HG02759 (cell line): ENCODE measurements around the gene RBM10.

ENCODE experiments used
- ATAC-seq: cut with Tn5 transposase; IDR thresholded peaks from one replicate; pipeline ENCODE4 v1.9.1; 2021; ENCODE audit warnings: mild to moderate bottlenecking, moderate library complexity; ENCODE audit not compliant: unreplicated experiment

RBM10 gene

DNA sequence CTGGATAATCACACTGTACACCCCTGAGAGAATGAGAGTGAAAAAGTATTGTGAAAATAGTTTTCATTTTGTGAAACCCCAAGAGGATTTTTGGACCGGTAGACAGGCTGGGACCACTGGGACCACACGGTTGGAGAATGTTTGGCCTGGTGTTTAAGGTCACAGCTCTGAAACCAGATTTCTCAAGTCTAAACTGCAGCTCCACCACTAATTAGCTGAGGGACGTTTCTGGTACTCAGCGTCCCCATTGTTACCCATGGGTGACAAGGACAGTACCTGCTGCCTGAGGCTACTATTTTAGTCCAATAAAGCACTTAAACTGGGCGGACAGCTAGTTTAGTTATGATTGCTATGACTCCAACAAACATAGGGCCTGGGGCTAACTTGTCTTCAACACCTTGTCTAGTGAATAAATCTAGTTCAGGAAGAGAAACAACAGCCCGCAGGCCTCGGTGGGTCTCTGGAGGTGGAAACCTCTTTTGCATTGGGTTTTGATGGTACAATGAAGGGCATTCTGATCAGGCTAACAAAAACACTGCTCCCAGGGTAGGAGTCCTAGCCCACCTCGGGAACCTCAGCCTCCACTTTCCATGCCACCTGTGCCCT is 87.3 kb downstream of the RBM10 start:
- ATAC-seq = no peak

DNA sequence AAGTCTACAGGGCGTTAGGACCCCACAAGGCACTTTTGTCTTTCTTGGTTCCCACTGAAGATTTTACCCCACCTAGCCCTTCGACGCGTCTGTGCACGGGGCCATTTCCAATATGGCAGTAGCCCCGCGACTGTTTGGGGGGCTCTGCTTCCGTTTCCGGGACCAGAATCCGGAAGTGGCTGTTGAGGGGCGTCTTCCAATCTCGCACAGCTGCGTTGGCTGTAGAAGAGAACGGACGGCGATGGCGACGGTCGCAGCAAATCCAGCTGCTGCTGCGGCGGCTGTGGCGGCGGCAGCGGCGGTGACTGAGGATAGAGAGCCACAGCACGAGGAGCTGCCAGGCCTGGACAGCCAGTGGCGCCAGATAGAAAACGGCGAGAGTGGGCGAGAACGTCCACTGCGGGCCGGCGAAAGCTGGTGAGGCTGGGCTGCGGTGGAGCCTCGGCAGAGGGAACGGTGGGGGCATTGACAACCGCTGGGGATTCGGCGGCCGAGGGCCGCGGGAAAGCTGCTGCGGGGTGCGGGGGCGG is 87.8 kb downstream of the RBM10 start, which contains the start of gene USP11:
Gene USP11, plus strand, starts transcription at position 207 of the 530 bp plus-strand sequence. Its CDS starts 35 bp downstream, at position 242.
- peak; percentile 28 for ATAC-seq

DNA sequence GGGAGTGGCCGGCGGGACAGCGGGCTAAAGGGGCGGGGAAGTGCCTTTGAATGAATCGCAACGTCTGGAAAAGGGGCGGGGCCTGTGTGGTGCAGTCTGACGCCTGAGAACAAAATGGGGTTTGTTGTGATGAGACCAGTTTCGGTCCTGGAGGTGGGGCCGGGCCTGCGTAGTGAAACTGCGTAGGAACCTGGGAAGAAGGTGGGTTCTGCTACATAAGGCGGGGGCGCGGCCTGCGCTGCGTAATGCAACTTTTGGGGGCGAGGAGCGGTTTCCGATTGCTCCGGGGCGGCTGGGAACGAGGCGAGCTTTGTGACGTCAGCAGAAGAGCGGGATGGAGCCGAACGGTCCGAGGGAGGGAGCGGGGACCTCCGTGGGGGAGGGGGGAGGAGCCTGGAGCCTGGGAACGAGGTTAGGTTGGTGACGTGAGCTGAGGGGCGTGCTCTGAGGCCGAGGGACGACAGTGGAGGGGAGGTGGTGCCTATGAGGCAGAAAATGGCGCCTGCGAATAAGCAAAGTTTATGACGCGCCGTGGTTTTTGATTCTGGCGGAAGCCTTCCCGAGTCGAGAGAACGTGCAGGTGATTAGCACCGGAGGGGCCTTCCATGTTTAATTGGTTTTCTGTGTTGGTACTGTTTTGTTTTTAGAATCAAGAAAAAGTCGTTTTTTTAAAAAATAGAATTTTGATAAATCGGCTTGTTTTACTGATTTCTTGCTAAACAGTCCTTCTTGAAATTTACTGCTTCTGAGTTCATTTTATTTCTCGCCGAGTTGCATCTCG is 88.5 kb downstream of the RBM10 start:
- ATAC-seq = peak; percentile 90

DNA sequence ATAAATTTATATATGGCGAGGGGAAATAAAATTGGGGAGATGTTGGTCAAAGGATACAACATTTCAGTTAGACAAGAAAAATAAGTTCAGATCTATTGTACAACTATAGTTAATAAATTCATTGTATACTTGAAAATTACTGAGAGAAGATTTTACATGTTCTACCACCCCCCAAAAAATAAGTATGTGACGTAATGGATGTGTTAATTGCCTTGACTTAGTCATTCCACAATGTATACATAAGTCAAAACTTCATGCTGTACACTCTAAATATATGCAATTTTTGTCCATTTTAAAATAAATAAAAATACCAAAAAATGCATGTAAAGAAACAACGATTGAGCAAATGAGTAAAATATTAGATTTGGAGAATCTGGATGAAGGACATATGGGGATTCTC is 89.6 kb downstream of the RBM10 start:
- no peak for ATAC-seq

DNA sequence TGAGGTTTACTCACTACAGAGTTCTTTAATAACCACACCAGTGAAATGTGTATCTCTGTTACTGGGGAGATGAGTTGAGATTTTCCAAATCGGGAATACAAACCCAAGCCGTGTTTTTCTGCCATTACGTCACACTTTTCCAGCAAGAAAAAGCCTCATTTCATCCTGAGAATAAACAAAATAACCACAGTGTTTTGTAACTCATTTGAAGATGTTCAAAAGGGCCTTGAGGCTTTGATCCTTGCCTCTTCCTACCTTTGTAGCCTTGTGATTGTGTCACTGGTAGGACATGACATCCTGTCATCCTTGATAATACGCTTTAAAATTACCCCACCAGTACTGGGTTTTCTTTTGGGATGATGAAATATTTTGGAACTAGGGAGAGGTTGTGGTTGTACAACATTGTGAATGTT is 90.7 kb downstream of the RBM10 start:
- ATAC-seq = no peak
